ENCODE results near the gene RNF11.

- TF ChIP-seq CTCF (IDR thresholded peaks at IDR 0.05): no peak
- TF ChIP-seq POLR2A (IDR thresholded peaks at IDR 0.05): no peak
These were observed 42.5 kb upstream of the RNF11 start for GRCh38 chr1:51193564-51193963.

All from esophagus squamous epithelium (tissue), 4 donors.